ENCODE measurements around the gene ZC2HC1B.
"Not testable (repeated sequence)": the region's sequence is repeated elsewhere in the genome, so short reads cannot be mapped to it uniquely, and the experiment has no call there.

The ZC2HC1B gene

GRCh38 chr6:143864234-143864633, at the start of gene ZC2HC1B:
TSS of gene ZC2HC1B (plus strand) at chr6:143864474. CDS start at chr6:143864540, 66 bp downstream.
- FAIRE-seq = no peak

GRCh38 chr6:143817621-143818020, 46.7 kb upstream of the ZC2HC1B start:
- FAIRE-seq = no peak

DNA sequence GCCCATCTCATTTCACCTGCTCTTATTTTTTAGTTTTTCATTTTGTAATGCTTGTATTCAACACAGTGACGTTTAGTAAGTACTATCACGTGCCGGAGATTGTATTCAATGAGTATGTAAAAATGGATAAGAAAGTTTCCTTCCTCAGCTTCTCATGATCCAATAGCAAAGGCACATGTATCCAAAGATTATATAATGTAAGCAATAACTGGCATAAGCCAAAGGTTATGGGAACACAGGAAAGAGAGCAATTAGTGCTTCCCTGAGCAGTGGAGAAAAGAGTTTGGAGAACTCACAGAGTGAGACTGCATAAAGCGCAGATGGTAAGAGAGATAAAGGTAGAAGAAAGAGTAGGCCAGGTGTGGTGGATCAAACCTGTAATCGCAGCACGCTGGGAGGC, 42.9 kb upstream of the ZC2HC1B start:
- no peak for FAIRE-seq

GRCh38 chr6:143822584-143823024, 41.7 kb upstream of the ZC2HC1B start:
- peak; percentile 57 for FAIRE-seq

- FAIRE-seq = no peak
These were observed 40.7 kb upstream of the ZC2HC1B start for GRCh38 chr6:143823548-143823947.

- no peak for FAIRE-seq
These were observed 35.7 kb upstream of the ZC2HC1B start for GRCh38 chr6:143828572-143828971.

GRCh38 chr6:143836150-143836549, 28.1 kb upstream of the ZC2HC1B start:
- FAIRE-seq = no peak

DNA sequence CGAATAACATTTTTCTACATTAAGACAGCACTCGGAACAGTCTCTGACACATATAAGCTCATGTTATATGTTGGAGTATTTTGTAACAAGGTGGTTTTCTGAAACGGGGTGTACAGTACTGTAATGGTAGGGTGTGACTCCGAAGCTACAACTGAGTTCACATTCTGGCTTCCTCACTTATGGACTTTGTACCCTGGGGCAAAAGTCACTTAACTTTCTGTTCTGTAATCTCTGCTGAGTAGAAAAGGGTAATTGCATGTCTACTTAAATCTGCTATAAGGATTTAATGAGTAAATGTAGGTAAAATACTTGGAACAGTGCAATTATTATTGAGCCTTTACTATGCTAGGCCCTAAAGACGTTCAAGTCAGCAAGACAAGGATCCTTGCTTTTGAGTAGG, 25.9 kb upstream of the ZC2HC1B start:
- no peak for FAIRE-seq

DNA sequence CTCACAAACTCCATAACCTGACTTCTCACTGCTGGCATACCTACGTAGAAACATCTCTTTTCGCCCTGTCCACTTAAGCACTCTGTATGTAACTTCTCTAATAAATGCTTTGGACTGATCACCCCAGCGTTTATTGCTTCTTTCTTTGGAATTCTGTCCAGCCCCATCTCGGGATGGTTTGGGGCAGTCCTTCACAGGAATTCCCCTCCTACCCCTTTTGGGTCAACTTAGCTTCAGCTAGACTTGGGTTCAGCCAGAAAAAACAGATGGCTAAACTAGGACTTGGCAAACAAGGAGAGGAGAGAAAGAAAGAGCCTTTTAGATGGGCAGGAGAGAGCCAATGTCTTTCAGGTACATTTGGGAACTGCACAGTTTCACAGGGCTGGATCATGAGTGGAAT, 25.1 kb upstream of the ZC2HC1B start:
- no peak for FAIRE-seq

DNA sequence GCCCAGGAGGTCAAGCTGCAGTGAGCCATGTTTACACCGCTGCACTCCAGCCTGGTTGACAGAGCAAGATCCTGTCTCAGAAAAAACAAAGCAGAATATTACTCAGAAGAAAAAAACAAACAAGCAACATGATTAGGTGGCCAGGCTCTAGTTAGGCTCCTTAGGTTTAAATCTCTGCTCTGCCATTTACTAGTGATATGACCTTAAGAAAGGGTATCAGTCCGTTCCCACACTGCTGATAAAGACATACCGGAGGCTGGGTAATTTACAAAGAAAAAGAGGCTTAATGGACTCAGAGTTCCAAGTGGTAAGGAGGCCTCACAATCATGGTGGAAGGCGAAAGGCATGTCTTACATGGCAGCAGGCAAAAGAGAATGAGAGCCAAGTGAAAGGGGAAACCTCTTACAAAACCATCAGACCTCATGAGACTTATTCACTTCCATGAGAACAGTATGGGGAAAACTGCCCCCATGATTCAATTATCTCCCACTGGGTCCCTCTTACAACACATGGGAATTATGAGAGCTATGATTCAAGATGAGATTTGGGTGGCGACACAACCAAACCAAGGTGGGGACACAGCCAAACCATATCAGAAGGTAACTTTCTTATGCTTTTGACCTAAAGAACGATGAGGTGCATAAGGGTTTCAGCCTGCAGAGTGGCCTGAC, 23.5 kb upstream of the ZC2HC1B start:
- FAIRE-seq = no peak

DNA sequence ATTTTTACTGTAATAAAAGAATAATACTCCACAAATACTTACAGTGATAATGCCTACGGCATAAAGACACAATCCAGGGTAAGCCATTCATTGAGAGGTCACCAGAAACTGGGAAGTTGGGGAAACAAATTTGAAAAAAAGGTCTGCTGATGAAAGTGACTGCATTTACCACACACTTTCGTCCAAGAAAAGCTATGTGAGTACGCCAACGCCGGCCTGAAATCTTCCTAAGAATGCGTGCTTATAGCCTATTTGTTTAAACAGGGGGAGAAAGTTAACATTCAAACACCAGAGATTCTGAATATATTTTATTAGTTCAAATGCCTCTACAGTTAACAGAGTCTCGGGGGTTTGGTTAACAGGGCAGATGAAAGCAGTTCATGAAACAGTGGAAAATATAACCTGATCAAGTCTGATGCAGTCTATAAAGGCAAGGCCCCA, 21.8 kb upstream of the ZC2HC1B start:
- peak; percentile 98 for FAIRE-seq

DNA sequence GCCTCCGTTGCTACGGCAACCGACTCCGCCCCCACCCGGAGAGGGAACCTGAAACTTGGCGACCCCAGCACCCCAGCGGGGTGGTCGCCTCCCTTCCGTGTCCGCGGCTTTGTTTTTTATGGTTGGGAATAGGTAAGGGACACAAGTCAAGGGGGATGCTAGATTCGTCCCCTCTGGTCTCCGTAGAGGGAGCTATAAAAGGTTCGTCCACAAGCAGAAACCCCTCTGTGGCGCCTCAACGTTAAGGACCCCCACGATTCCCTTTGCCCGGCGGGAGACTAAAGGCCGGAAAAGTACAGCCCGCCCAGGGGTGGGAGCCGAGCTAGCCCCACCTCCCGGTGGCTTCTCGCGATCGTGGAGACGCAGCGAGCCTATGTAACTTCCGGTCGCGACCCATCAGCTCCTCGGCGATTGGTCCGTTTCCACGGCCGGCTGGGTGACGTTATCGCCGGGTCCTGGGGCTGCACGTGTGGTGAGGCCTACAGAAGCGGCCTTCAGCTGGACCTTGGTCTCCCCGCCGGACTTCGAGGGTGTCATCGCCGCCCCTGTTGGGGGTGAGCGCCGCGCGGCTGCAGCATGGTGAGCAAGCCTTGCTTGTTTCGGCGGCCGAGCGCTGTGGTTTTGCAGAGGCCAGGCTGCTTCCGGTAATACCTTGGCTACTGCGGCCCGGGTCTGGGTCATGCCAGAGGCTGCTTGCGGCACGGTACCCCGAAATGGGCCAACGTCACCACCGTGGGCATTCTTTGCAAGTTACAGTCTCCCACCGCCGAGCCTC, 21.2 kb upstream of the ZC2HC1B start, which contains the start of gene LTV1:
LTV1 (plus strand) TSS at position 437 of the 775 bp plus-strand sequence; CDS start at position 577, 140 bp downstream.
- FAIRE-seq = no peak

DNA sequence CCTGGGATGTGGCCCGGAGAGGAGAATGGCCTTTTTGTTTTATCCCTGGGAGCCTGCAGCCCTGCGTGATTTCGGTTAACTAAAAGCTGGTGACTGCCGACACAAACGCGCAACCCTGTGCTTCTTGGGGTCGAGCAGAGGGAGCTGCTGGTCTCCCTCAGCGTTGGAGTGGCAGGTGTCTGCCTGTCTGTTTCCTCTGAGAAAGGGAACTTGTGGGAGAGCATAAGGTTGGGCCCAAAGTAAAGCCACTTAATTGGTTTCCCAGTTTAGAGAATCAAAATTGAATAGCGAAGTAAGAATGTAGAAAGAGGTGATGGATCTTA, 20.6 kb upstream of the ZC2HC1B start:
- no peak for FAIRE-seq

- FAIRE-seq = no peak
These were observed 20.3 kb upstream of the ZC2HC1B start for GRCh38 chr6:143844006-143844405.

DNA sequence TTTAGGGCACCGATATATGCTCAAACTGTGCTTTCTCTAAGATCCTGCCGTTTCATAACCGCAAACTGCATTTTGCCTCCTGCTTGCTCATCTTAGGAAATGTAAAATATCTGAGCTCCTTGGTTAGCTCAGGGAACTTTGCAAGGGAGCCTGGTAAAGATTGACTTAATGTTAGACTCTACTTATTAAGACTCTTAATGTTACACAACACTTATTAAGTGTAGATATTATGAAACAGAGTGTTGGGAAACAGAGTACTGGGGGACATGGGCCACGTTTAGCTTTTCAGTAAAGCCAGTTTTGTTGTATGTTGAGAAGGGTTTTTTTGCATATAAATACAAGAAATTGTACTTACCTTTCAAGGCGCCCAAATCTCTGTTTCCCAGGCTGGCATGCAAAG, 19.2 kb upstream of the ZC2HC1B start:
- no peak for FAIRE-seq

- FAIRE-seq = not testable (repeated sequence)
These were observed 12.6 kb upstream of the ZC2HC1B start for GRCh38 chr6:143851706-143852105.

DNA sequence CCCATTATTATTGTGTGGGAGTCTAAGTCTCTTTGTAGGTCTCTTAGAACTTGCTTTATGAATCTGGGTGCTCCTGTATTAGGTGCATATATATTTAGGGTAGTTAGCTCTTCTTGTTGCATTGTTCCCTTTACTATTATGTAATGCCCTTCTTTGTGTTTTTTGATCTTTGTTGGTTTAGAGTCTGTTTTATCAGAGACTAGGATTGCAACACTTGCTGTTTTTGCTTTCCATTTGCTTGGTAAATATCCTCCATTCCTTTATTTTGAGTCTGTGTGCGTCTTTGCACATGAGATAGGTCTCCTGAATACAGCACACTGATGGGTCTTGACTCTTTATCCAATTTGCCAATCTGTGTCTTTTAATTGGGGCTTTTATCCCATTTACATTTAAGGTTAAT, 9.2 kb upstream of the ZC2HC1B start:
- not testable (repeated sequence) for FAIRE-seq

GRCh38 chr6:143856762-143857161, 7.5 kb upstream of the ZC2HC1B start:
- FAIRE-seq = not testable (repeated sequence)

GRCh38 chr6:143857651-143858050, 6.6 kb upstream of the ZC2HC1B start:
- FAIRE-seq = no peak

GRCh38 chr6:143859891-143860660, 4.2 kb upstream of the ZC2HC1B start:
- no peak for FAIRE-seq

DNA sequence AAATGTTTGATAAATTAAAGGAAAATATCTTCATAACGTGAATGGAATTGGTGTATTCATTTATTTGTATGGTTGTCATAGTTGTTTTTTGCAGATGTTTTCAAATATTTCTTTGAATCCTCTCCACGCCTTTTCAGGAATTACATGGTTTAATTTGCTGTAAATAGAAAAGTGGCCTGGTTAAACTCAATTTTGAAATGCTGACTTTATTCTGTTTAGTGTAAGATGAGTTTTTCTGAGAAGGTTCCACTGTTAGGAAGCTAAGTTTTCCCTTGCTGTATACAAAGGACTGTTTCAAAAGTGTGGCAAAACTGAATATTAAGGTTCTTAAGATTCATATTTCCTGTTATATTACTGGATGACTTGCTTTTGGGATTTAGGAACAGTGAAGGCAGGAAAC, 503 bp upstream of the ZC2HC1B start:
- no peak for FAIRE-seq

- no peak for FAIRE-seq
These were observed 3.0 kb downstream of the ZC2HC1B start for GRCh38 chr6:143867236-143867635.

DNA sequence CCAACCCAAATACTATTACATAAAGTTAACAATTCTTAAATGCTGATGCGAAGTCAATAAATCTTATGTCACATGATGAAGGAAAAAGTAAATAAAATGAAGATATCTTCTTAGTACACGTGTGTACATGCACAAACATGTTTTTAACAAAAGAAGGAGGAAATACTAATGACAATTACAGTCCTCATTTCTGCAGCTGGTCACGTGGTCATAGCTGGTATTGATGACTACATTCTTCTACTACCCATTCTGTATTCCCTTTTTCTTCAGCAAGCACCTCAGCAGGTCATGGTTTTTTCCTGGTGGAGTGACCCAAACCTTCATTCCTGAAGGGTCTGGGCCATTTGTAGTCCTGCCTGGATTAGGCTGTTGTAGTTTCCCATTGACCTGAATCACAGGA, 4.5 kb downstream of the ZC2HC1B start:
- not testable (repeated sequence) for FAIRE-seq
